ENCODE measurements around the gene FBXO28.

FBXO28 gene

DNA sequence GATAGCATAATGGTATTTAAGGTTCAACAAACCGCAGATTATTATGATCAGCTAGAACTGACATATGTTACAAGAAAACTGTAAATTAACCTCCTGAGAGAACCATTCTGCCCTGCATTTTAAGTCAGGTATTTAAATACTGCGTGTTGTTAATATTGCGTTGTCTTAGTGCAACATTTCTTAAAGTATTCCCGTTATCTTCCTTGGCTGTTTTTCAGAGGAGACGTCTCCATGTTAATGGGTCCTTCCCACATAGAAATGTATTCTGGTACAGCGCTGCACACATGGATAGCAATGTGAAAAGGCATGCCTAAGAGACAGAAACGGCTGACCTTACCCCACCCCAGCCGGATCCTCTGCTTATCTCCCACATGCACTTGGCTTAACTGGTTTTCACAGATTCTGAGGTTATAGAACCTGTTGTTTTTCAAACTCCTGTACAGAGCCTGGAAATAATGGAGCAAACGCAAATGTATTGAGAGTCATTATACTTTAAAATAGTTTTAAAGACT lies 46.3 kb downstream of the FBXO28 start:
- no peak for DNase-seq

DNA sequence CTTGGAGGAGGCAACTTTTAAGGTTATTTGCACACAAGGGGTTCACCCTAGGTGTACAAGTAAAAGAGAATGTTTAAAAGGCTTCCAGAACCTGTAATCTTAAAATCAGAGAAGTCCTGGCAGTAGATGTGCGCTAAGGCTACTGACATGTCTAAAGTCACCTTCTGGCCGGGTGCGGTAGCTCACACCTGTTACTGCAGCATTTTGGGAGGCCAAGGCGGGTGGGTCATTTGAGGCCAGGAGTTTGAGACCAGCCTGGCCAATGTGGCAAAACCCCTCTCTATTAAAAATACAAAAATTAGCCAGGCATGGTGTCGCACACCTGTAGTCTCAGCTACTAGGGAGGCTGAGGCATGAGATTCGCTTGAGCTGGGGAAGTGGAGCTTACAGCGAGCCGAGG lies 48.9 kb downstream of the FBXO28 start:
- DNase-seq, result no peak

DNA sequence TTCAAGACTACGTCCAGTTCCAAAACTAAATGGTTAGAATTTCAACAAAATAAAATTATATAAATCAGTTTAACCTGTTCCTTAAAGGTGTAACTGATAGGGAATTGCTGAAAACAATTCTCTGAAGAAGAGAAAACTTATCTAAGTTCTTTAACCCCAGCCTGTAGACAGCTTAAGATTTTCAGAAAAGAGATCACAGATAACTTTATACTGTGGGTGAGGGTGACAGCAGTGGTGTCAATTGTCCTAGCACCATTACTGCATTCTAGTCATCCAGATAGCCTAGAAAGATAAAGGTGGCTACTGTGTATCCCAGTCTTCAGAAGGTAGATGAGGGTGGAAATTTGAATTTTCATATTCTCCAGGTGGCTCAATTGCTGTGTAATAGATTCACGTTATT lies 49.4 kb downstream of the FBXO28 start:
- DNase-seq, result no peak

DNA sequence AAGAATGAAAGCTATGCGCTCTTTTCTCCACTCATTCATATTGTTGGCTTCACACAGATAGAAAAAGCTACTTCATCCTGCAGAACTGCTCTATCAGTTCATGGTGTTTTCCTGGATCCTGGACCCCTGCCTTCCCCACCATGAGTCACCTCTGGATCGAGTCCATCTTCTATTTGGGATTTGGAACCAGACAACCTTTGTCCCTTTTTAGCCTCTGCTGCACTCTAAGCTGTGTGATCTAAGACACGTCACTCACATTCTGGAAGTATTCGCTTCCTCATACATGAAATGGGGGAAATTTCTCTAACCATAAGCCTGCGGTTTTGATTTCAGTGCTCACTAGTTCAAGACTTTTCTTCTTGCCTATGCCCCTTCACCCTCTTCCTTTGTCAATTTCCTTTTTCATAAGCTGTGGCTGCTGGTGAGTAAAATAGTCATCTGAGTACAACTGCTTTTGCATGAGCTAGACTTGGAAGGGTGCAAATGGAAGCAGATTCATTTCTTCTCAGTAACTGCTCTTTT lies 55.0 kb downstream of the FBXO28 start:
- DNase-seq, result no peak

DNA sequence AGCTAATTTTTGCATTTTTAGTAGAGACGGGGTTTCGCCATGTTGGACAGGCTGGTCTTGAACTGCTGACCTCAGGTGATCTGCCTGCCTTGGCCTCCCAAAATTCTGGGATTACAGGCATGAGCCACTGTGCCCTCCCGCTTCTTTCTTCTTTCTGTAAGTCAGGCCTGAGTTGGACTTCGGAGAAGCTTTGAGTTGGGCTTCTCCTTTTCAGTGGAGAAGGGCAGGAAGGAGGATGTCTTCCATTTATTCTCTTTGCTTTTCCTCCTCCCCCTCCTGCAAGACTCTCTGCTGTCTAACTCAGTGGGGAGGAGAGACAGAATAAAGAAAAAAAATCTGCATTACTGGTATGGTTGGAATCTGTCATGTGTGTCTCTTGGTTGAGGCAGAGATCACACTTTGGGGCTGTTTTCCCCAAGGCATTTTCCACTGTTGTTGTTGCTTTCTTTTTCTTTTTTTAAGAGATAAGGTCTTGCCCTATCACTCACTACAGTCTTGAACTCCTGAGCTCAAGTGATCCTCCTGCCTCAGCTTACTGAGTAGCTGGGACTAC lies 55.9 kb downstream of the FBXO28 start:
- no peak for DNase-seq

DNA sequence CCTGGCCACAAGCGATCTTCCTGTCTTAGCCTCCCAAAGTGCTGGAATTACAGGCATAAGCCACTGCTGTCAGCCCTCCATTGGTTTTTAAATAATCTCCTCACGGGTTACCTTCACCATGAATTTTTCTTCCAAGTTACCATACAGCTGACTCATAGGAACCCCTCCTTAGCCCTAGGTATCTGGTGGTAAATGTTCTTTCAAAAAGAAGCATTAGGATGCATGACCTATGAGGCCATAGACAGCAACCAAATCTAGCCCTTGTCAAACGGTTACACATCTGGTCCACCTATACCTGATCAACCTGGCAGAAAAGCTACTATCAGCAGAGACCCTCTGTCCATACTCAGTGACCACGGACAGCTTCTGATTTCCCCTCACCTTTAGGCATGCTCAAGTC lies 56.4 kb downstream of the FBXO28 start:
- no peak for DNase-seq

DNA sequence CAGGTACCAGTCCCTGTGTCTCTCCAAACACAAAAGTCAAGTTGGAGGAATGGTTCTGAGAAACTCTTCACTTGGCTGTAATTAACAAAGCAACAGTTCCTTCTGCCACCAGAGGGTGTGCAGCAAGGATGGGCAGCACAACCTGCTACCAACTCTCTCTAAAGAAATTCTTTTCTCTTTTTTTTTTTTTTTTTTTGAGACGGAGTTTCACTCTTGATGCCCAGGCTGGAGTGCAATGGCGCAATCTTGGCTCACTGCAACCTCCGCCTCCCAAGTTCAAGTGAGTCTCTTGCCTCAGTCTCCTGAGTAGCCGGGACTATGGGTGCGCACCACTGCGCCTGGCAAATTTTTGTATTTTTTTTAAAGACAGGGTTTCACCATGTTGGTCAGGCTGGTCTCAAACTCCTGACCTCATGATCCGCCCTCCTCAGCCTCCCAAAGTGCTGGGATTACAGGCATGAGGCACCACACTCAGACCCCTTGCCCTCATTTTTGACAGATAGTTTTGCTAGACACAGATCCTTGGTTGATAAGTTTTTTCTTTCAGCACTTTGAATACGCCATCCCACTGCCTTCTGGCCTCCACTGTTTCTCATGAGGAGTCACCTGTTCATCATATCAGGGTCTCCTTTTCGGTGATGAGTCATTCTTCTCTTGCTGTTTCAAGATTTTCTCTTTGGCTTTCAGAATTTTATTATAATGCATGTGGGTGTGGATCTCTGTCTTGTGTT lies 57.0 kb downstream of the FBXO28 start:
- no peak for DNase-seq

DNA sequence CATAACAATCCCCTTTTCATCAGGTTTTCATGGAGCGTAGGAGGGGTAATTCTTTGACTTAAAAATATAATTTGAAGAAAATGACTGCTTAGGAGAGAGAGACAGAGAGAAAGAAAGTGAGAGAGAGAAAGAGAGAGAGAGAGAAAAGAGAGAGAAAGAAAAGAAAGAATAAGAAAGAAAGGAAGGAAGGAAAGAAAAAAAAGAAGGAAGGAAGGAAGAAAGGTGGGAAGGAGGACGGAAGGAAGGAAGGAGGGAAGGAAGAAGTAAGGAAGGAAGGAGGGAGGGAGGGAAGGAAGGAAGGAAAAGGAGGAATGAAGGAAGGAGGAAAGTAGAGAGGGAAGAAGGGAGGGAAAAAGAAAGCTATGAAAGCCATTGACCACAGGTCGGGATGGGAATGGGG lies 58.3 kb downstream of the FBXO28 start:
- no peak for DNase-seq

DNA sequence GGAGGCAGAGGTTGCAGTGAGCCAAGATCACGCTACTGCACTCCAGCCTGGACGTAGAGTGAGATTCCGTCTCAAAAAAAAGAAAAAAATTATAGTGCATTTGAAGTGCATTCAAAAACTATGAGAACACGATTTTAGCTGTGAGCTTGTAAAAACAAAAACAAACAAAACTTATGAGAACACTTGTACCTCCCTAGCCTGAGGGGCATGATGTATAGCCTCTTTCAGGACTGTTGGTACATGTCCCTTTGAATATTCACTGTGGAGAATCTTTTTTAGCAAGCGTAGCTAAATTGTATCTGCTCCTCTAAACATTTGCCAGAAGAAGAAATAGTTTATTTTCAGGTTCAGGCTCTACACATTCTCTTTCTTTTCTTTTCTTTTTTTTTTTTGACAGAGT lies 59.6 kb downstream of the FBXO28 start:
- DNase-seq, result no peak

DNA sequence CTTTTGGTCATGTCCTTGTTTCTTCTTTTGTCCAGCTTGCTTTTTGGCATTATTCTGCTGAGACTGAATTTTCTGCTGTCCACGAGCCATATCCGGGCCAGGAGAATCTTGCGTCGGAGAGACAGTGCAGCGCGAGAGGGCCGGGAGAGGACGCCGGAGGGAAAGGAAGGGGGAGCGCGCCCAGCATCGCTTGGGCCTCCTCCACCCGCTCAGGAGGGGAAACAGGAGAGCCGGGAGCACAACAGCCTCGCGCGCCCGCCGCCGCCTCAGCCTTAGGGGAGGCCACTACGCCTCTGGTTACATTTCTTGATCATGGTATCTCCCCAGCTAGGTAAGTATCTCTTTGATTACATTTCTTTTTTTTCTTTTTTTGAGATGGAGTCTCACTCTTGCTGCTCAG lies 61.7 kb downstream of the FBXO28 start:
- peak; percentile 62 for DNase-seq

DNA sequence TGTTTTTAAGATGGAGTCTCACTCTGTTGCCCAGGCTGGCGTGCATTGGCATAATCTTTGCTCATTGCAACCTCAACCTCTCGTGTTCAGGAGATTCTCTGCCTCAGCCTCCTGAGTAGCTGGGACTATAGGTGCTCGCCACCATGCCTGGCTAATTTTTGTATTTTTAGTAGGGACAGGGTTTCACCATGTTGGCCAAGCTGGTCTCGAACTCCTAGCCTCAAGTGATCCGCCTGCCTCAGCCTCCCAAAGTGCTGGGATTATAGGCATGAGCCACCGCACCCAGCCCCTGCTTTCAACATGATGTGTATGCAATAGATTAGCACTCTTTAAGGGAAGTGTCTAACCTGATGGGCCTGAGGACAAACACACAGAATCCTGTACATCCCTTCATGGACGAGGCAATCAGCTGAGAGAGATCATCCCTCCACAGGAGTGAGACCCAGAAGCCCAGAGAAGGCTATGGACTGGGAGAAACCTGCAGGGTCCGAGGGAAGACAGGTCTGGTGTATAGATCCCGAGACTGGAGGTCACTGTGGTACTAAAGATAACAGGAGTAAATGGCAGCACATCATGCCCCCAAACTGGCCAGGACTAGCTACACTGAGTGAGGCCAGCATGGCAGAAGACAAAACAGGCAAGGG lies 63.6 kb downstream of the FBXO28 start:
- DNase-seq, result no peak

DNA sequence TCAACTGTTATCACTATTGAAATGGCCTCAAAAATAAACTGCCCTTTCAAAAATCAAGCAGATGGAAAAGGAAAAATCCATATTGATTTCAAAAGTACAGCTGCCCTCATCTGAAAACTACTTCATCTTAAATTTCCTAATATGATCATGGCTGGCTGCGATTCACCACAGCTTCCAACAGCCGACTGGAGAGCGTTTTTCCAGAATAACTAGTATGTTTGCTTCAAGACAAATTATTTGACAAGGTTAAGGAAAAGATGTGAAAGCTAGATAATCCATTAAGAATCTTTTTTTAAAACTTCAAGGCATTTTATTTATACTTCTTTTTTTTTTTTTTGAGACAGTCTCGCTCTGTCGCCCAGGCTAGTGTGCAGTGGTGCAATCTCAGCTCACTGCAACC lies 65.0 kb downstream of the FBXO28 start:
- no peak for DNase-seq

DNA sequence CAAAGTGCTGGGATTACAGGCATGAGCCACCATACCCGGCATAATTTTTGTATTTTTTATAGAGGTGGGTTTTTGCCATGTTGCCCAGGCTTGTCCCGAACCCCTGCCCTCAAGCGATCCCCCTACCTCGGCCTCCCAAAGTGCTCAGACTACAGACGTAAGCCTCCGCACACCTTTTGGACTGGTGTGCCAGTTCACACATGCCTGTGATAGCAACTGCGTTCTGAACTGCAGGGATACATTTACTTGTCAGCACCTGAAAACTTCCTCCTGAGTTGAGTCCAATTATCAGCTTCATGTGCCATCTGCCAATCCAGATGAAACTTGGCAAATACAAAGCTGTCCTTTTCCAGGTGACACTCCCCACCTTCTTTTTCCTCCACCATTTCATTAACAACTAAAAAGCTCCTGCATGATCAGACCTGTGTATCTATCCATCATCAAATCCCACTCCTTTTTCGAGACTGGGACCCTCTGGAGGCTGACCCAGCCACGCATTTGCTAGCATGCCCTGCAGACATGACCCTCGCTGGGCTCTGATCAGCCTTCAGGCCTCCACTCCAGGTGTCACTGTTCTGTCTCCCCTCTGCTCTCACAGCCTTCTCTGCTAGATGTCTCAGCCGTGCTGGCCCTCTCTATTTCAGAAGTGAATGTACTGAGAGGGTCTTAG lies 67.0 kb downstream of the FBXO28 start:
- no peak for DNase-seq

DNA sequence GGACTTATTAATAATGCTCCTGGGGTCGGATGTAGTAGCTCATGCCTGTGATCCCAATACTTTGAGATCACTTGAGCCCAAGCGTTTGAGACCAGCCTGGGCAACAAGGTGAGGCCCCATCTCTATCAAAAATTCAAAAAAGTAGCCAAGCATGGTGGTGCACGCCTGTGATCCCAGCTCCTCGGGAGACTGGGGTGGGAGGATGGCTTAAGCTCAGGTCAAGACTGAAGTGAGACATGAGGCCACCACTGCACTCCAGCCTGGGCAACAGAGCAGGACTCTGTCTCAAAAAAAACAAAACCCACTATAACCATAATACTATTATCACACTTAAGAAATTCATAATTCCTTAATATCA lies 67.5 kb downstream of the FBXO28 start:
- no peak for DNase-seq

DNA sequence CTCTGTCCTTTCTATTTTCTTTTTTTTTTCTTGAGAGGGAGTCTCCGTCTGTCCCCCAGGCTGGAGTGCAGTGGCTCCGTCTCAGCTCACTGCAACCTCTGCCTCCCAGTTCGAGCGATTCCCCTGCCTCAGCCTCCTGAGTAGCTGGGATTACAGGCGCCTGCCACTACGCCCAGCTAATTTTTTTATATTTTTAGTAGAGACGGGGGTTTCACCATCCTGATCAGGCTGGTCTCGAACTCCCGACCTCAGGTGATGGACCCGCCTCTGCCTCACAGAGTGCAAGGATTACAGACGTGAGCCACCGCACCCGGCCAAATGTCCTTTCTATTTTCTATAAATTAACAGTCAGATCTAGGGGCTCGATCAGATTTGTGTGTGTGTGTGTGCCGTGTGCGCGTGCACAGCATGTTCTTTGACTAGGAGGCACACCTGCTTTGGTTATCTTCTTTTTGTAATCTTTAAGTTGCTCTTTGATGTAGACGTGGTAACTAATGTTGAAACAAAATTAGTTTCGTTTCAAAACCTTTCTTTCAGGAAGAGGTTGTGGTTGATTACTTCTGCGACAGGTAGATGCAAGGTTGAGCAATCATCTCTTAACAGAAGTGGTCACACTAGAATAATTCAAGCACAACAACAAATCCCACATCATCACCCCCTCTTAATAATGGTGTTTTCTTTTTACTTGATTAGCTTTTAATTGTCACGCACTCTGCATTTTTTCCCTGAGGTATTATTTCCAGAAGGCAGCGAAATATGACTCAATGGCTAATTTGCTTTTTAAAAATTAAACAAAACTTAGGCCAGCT lies 68.3 kb downstream of the FBXO28 start:
- DNase-seq, result no peak

DNA sequence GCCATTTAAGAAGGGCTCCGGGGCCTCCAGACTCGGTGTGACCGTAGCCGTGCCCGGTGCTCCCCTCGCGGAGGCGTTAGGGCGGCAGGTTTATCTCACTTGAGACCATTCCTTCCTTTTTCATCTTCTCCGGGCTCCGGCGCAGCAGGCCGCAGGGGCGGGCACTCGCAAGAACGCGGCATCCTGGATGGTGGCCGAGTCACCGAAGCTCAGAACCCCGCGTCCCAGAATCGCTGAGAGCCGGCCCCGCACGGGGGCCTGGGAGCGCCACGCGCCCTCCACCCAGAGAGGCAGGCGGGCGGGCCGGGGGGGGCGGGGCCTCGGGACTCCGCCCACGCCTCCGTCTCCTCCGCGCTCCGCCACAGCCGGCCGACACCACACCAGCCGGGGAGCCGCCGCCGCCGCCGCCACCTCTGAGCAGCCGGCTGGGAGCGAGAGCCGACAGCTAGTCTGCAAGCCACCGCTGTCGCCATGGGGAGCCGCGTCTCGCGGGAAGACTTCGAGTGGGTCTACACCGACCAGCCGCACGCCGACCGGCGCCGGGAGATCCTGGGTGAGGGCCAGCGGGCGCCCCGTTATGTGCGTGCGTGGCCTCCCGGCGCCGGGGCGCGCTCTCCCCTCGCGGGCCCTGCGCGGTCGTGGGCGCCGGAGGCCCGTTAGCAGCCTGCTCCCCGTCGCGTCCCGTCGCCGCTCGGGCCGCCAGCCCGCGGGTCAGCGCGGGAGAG lies 69.1 kb downstream of the FBXO28 start, which contains the start of gene DEGS1:
Gene DEGS1 (plus strand): TSS at position 375 of the 725 bp plus-strand sequence. CDS start 97 bp downstream, at position 472.
- DNase-seq, result peak; percentile 90

DNA sequence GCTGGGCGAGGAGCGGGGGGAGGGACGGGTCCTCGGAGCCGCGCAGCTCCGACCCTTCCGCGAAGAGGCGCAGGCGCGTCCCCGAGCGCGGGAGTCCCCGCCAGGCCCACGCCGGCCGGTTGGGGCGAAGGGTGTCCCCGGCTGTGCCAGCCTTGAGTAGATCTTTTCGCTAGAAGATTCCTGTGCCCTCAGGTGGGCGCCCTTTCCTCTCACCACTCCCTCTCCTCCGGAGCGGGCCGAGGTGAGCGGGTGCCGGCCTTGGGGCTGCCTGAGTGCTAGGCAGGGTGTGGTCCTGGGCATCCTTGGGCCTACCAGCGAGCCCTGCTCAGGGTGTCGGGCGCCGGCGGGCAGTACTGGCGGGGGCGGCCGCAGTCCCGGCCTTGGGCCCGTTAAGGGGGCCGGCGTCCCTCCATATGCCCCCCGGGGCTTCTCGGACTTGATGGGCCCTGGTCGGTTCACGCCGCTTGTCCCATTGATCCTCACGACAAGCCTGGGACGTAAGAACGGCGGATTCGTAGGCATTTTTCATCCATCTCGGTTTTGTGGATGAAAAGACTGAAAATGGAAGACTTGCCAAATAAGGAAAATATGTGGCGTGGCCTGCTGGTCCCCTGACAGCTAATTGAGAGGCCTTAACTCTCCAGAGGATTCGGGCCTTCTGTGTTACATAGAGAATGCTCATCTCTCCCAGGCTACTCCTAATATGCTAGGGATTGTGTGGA lies 69.8 kb downstream of the FBXO28 start:
- peak; percentile 60 for DNase-seq

DNA sequence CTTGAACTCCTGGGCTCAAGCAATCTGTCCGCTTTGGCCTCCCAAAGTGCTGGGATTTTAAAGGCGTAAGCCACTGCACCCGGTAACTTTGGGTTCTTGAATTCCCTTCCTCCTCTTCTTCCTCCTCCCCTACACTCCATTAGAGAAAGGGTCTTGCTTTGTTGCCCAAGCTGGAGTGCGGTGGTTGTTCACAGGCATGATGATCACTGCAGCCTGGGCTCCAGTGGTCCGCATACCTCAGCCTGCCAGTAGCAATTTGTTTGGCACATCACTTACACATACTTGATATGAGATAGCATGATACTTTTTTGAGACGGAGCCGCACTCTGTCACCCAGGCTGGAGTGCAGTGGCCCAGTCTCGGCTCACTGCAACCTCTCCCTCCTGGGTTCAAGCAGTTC lies 71.3 kb downstream of the FBXO28 start:
- no peak for DNase-seq

DNA sequence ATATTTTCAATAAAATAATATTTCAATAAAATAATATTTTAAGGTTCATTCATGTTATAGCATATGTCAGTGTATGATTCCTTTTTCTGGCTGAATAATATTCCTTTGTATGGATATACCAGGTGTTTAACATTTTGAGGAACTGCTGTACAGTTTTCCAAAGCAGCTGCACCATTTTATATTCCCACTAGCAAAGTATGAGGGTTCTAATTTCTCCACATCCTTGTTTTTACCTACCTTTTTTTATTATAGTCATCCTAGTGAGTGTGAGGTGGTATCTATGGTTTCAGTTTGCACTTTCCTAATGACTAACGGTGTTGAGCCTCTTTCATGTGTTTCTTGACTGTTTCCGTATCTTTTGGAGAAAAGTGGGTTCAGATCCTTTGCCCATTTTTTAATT lies 74.4 kb downstream of the FBXO28 start:
- DNase-seq, result no peak

DNA sequence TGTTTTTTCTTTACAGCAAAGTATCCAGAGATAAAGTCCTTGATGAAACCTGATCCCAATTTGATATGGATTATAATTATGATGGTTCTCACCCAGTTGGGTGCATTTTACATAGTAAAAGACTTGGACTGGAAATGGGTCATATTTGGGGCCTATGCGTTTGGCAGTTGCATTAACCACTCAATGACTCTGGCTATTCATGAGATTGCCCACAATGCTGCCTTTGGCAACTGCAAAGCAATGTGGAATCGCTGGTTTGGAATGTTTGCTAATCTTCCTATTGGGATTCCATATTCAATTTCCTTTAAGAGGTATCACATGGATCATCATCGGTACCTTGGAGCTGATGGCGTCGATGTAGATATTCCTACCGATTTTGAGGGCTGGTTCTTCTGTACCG lies 75.7 kb downstream of the FBXO28 start:
- DNase-seq, result no peak

DNA sequence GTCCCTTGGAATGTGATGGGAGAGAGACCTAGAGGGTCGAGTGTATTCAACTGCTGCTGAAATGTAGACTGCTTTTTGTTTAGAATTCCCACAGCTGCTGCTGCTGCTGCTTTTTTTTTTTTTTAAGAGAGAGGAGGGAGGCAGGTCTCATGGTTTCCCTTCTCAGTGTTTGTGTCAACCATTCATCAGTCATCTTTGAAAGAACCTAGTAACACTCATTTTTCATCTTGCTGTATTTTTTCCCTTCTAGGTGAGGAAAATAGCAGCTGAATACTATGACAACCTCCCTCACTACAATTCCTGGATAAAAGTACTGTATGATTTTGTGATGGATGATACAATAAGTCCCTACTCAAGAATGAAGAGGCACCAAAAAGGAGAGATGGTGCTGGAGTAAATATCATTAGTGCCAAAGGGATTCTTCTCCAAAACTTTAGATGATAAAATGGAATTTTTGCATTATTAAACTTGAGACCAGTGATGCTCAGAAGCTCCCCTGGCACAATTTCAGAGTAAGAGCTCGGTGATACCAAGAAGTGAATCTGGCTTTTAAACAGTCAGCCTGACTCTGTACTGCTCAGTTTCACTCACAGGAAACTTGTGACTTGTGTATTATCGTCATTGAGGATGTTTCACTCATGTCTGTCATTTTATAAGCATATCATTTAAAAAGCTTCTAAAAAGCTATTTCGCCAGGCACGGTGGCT lies 78.3 kb downstream of the FBXO28 start:
- DNase-seq, result no peak

Data from NCI-H1092 (cell line).